ENCODE data around the gene COBLL1. TPM values are rescaled to one million over a fixed set of nuclear protein-coding genes. Genes with fewer than 3 reads are reported as not detected.

COBLL1 gene
- total RNA-seq, 2 experiments from 2014 or later: not detected

GRCh38 chr2:164779383-164780057 lies 62.1 kb downstream of the COBLL1 start:
- no peaks in the 10 kb centered on the region for H3K27me3 Mint-ChIP-seq
- no peak overlapping the region for H3K4me3 Mint-ChIP-seq
- CTCF ChIA-PET: no interaction called here
- no peaks in the 10 kb centered on the region for H3K9me3 Mint-ChIP-seq
- H3K27ac Mint-ChIP-seq: no peak overlapping the region
- no peaks in the 10 kb centered on the region for H3K36me3 Mint-ChIP-seq (ENCODE audit: low read depth)
- H3K4me1 Mint-ChIP-seq: no peaks in the 10 kb centered on the region
- POLR2A ChIA-PET: no interaction called here
- DNase-seq: no peak

DNA sequence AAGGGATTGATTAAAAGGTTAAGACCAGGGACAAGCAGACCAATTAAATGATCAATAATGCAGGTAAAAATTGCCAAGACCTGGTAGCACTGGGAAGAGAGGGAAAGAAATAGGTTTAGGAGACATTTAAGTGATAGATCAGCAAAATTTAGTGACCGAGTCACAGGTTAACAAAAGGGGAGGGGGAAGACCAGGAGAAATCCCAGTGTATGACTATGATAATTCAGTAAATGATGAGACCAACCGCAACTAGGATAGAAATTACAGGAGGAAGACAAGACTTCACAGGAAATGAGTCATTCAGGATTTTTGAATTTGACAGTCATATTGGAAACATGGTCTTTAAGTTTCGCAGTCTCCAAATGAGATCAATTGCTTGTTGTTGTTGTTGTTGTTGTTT lies 62.9 kb downstream of the COBLL1 start:
- no peak overlapping the region for H3K27ac Mint-ChIP-seq
- H3K36me3 Mint-ChIP-seq (ENCODE audit: low read depth): no peaks in the 10 kb centered on the region
- no peaks in the 10 kb centered on the region for H3K4me1 Mint-ChIP-seq
- ChIA-PET POLR2A (no interaction called here), CTCF (no interaction called here)
- no peaks in the 10 kb centered on the region for H3K27me3 Mint-ChIP-seq
- no peak for DNase-seq
- H3K4me3 Mint-ChIP-seq: no peak overlapping the region
- H3K9me3 Mint-ChIP-seq: no peaks in the 10 kb centered on the region

DNA sequence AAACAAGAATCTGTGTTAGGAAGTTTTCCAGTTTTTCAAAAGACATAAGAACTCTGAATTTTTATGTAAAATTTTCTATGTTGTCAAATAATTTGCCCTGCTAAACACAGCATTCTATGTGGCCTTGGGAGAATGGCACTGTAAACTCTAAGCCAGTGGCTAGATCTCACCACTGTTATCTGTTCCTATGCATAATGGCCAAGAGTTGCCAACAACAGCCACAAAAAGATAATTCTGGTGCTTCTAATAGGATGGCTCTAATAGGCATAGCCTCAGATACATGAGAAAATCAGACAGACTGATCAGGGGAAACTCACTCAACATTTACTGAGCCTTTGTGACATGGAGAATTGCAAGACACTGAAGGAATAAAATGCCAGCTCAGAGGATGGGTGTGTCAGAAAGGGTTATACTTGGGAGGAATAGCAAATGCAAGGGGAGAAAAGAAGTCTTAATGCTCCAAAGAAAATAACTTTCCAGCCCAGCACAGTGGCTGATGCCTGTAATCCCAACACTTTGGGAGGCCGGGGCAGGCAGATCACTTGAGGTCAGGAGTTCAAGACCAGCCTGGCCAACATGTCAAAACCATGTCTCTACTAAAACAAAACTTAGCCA lies 63.7 kb downstream of the COBLL1 start:
- no peaks in the 10 kb centered on the region for H3K9me3 Mint-ChIP-seq
- H3K27me3 Mint-ChIP-seq: no peaks in the 10 kb centered on the region
- CTCF ChIA-PET: interaction anchor here (1.3 kb wide), 1 partner anchor 118 kb away, joined by 3 read pairs; no protein-coding TSS in a partner anchor
- no peak for DNase-seq
- no peaks in the 10 kb centered on the region for H3K4me1 Mint-ChIP-seq
- H3K27ac Mint-ChIP-seq: no peak overlapping the region
- POLR2A ChIA-PET: no interaction called here
- H3K36me3 Mint-ChIP-seq (ENCODE audit: low read depth): no peaks in the 10 kb centered on the region
- no peak overlapping the region for H3K4me3 Mint-ChIP-seq

GRCh38 chr2:164773635-164774034 lies 68.0 kb downstream of the COBLL1 start:
- no peaks in the 10 kb centered on the region for H3K4me1 Mint-ChIP-seq
- no peaks in the 10 kb centered on the region for H3K27me3 Mint-ChIP-seq
- no peaks in the 10 kb centered on the region for H3K36me3 Mint-ChIP-seq (ENCODE audit: low read depth)
- no peaks in the 10 kb centered on the region for H3K9me3 Mint-ChIP-seq
- POLR2A ChIA-PET: interaction anchor here (0.6 kb wide), 1 partner anchor 32 kb away, joined by 3 read pairs; no protein-coding TSS in a partner anchor
- CTCF ChIA-PET: interaction anchor here (1.2 to 1.3 kb wide), 2 partner anchors 20 to 34 kb away, joined by 4 read pairs; no protein-coding TSS in a partner anchor
- H3K4me3 Mint-ChIP-seq: no peak overlapping the region
- H3K27ac Mint-ChIP-seq: no peak overlapping the region
- no peak for DNase-seq

- no peak for DNase-seq
- H3K36me3 Mint-ChIP-seq (ENCODE audit: low read depth): no peaks in the 10 kb centered on the region
- no peaks in the 10 kb centered on the region for H3K27me3 Mint-ChIP-seq
- ChIA-PET CTCF (interaction anchor here (1.2 to 1.3 kb wide), 2 partner anchors 20 to 35 kb away, joined by 4 read pairs; no protein-coding TSS in a partner anchor), POLR2A (interaction anchor here (0.6 kb wide), 1 partner anchor 31 kb away, joined by 3 read pairs; no protein-coding TSS in a partner anchor)
- no peak overlapping the region for H3K4me3 Mint-ChIP-seq
- no peak overlapping the region for H3K27ac Mint-ChIP-seq
- no peaks in the 10 kb centered on the region for H3K9me3 Mint-ChIP-seq
- no peaks in the 10 kb centered on the region for H3K4me1 Mint-ChIP-seq
Observed at GRCh38 chr2:164773091-164773490, 68.5 kb downstream of the COBLL1 start.

DNA sequence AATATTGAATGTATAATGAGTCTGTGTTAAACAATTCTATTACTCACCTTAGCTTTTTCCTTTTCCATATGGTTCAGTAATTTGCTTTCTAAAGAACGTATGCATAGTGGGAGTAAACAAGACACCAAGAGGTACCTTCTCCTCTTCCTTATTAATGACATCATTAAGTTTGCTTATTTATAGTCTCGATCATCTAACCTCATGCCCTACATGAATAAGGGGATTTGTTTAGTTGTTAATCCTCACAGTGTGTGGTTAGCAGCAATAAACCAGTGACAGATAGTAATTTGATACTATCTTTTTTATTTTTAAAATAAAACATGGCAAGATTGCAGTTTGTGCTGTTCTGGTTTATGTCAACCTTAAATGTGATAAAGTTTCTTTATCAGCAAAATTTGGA lies 69.7 kb downstream of the COBLL1 start:
- no peaks in the 10 kb centered on the region for H3K9me3 Mint-ChIP-seq
- no peaks in the 10 kb centered on the region for H3K27me3 Mint-ChIP-seq
- no peak for DNase-seq
- no peak overlapping the region for H3K27ac Mint-ChIP-seq
- H3K4me3 Mint-ChIP-seq: no peak overlapping the region
- ChIA-PET CTCF (no interaction called here), POLR2A (no interaction called here)
- H3K4me1 Mint-ChIP-seq: no peaks in the 10 kb centered on the region
- H3K36me3 Mint-ChIP-seq (ENCODE audit: low read depth): no peaks in the 10 kb centered on the region

DNA sequence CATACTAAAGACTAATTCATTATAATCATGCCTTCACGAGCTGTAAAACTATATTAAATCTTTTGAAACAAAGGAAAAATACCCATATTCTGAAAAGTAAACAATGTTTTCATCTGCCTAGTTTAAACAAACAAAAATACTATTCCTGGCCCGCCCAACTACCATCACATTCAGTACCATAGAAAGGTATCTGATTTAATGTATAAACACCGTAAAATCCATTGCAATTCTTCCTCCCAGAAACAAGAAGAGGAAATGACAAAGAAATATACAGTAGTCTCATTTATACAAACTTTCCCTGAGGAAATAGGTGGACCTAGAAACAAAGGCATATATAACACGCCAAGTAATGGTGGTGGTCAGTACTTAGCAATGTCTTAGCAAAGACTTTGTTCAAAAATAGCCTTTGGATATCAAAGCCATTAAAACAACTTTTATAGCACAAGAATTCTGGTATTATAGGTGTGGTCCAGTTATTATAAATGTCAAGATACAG lies 71.2 kb downstream of the COBLL1 start:
- Mint-ChIP-seq H3K4me3 (no peak overlapping the region), H3K27ac (no peak overlapping the region), H3K9me3 (no peaks in the 10 kb centered on the region), H3K4me1 (no peaks in the 10 kb centered on the region), H3K27me3 (no peaks in the 10 kb centered on the region), H3K36me3 (ENCODE audit: low read depth) (no peaks in the 10 kb centered on the region)
- no peak for DNase-seq
- ChIA-PET POLR2A (interaction anchor here (0.5 kb wide), 1 partner anchor 229 kb away, joined by 3 read pairs; no protein-coding TSS in a partner anchor), CTCF (no interaction called here)

DNA sequence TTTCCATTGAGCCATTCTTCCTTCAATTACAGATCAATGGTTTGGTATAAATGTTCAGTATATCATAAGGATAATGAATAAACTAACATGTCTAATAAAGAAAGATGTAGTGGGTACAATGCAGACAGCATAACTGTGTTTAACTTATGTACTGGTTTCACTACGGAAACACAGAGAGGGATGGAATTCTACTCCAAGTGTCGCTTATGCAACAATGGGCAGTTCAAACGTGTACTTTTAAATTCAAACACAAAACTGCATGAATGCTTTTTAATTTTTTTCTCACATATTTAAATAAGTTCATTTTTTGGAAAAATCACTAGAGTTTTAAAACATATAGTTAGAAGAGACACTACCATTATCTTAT lies 74.7 kb downstream of the COBLL1 start:
- Mint-ChIP-seq H3K4me1 (no peaks in the 10 kb centered on the region), H3K9me3 (no peaks in the 10 kb centered on the region), H3K36me3 (ENCODE audit: low read depth) (no peaks in the 10 kb centered on the region), H3K4me3 (no peak overlapping the region), H3K27me3 (no peaks in the 10 kb centered on the region), H3K27ac (no peak overlapping the region)
- POLR2A ChIA-PET: no interaction called here
- no peak for DNase-seq
- CTCF ChIA-PET: no interaction called here

GRCh38 chr2:164766216-164766953 lies 75.2 kb downstream of the COBLL1 start:
- no peak overlapping the region for H3K27ac Mint-ChIP-seq
- ChIA-PET CTCF (no interaction called here), POLR2A (no interaction called here)
- H3K27me3 Mint-ChIP-seq: no peaks in the 10 kb centered on the region
- no peak for DNase-seq
- no peaks in the 10 kb centered on the region for H3K4me1 Mint-ChIP-seq
- H3K4me3 Mint-ChIP-seq: no peak overlapping the region
- H3K36me3 Mint-ChIP-seq (ENCODE audit: low read depth): no peaks in the 10 kb centered on the region
- no peaks in the 10 kb centered on the region for H3K9me3 Mint-ChIP-seq

- no peak overlapping the region for H3K4me3 Mint-ChIP-seq
- H3K27ac Mint-ChIP-seq: no peak overlapping the region
- POLR2A ChIA-PET: no interaction called here
- no peaks in the 10 kb centered on the region for H3K36me3 Mint-ChIP-seq (ENCODE audit: low read depth)
- no peak for DNase-seq
- no peaks in the 10 kb centered on the region for H3K4me1 Mint-ChIP-seq
- CTCF ChIA-PET: no interaction called here
- H3K27me3 Mint-ChIP-seq: no peaks in the 10 kb centered on the region
- no peaks in the 10 kb centered on the region for H3K9me3 Mint-ChIP-seq
Observed at GRCh38 chr2:164764996-164765395, 76.6 kb downstream of the COBLL1 start.

DNA sequence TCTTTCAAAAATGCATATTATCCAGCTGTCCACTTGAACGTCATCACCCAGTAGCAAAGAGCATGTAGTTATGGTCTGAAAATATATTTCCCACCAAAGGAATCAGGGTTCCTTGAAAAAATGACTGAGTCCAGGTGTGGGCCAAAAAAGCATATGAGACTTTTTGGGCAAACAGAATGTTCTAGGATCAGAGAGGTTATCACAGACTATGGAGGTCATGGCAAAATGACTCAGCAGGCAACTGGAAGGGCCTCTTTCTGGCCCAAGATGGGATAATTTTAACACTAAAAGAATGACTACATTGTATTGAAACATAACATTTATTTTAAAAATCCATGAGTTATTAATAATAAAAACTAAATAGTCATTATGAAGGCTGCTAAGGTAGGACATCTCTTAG lies 77.1 kb downstream of the COBLL1 start:
- DNase-seq: no peak
- no peaks in the 10 kb centered on the region for H3K4me1 Mint-ChIP-seq
- H3K27me3 Mint-ChIP-seq: no peaks in the 10 kb centered on the region
- POLR2A ChIA-PET: no interaction called here
- H3K36me3 Mint-ChIP-seq (ENCODE audit: low read depth): no peaks in the 10 kb centered on the region
- no peak overlapping the region for H3K27ac Mint-ChIP-seq
- CTCF ChIA-PET: no interaction called here
- no peaks in the 10 kb centered on the region for H3K9me3 Mint-ChIP-seq
- no peak overlapping the region for H3K4me3 Mint-ChIP-seq

- ChIA-PET POLR2A (no interaction called here), CTCF (no interaction called here)
- Mint-ChIP-seq H3K27me3 (no peaks in the 10 kb centered on the region), H3K9me3 (no peaks in the 10 kb centered on the region), H3K4me1 (no peaks in the 10 kb centered on the region), H3K36me3 (ENCODE audit: low read depth) (no peaks in the 10 kb centered on the region), H3K27ac (no peak overlapping the region), H3K4me3 (no peak overlapping the region)
- DNase-seq: no peak
Observed at GRCh38 chr2:164763431-164763830, 78.2 kb downstream of the COBLL1 start.

GRCh38 chr2:164761737-164762460 lies 79.7 kb downstream of the COBLL1 start:
- no peaks in the 10 kb centered on the region for H3K27me3 Mint-ChIP-seq
- ChIA-PET CTCF (no interaction called here), POLR2A (no interaction called here)
- no peaks in the 10 kb centered on the region for H3K9me3 Mint-ChIP-seq
- H3K4me1 Mint-ChIP-seq: no peaks in the 10 kb centered on the region
- H3K4me3 Mint-ChIP-seq: no peak overlapping the region
- H3K27ac Mint-ChIP-seq: no peak overlapping the region
- no peaks in the 10 kb centered on the region for H3K36me3 Mint-ChIP-seq (ENCODE audit: low read depth)
- DNase-seq: no peak

Measured in activated CD4-positive, alpha-beta T cell treated with anti-CD3 and anti-CD28 coated beads, Interleukin-2, amount 10 ng/mL, durations not matched to agents 7 days and 5 days (primary cell).